IMR-90 (cell line): ENCODE data around the gene DHRS7B. TPM values are rescaled to one million over a fixed set of nuclear protein-coding genes. Genes with fewer than 3 reads are reported as not detected.
"Not testable (repeated sequence)": the region's sequence is repeated elsewhere in the genome, so short reads cannot be mapped to it uniquely, and the experiment has no call there.

Experiments used
- ATAC-seq: fragments of 200-7000 bp; cut with Tn5 transposase; 2 replicates; pipeline ENCODE4 v1.9.1; 2020; ENCODE audit warnings: low read depth, mild to moderate bottlenecking, moderate library complexity
- BruUV-seq: library from RNA; stranded (reverse); fragments of 400-500 nt; replicated peaks from 2 replicates; lab custom pipeline; 2021; lab: Mats Ljungman, UMichigan
- CTCF ChIA-PET: fragments of 300-600 bp; formaldehyde crosslinking; extraction: SDS; loops from one replicate; lab custom pipeline; 2021; ENCODE audit warnings: antibody characterized with exemption; lab: Yijun Ruan, JAX
- POLR2A ChIA-PET: fragments of 300-600 bp; sonication (Branson Sonifier 250); formaldehyde crosslinking; loops from one replicate; lab custom pipeline; 2022; ENCODE audit warnings: antibody characterized with exemption; ENCODE audit not compliant: unreplicated experiment; lab: Charles Lee
- DNase-seq: peaks from one replicate; pipeline ENCODE4 v3.0.0; 2013
- H2AFZ ChIP-seq: replicated peaks from 2 replicates; pipeline ENCODE3; 2013; ENCODE audit warnings: low read length, mild to moderate bottlenecking; ENCODE audit not compliant: poor library complexity
- H2AK5ac ChIP-seq: 2 replicates; pipeline ENCODE4 v1.6.1; 2013; ENCODE audit warnings: low read depth, low read length, inconsistent platforms
- H2AK9ac ChIP-seq: replicated peaks from 2 replicates; pipeline ENCODE3; 2013; ENCODE audit warnings: mild to moderate bottlenecking, low read depth, low read length, moderate library complexity; ENCODE audit not compliant: poor library complexity
- H2BK120ac ChIP-seq: 2 replicates; pipeline ENCODE4 v1.6.1; 2013; ENCODE audit warnings: low read depth, low read length, inconsistent platforms
- H2BK15ac ChIP-seq: 3 replicates; pipeline ENCODE4 v1.6.1; 2013; ENCODE audit warnings: low read depth, low read length, inconsistent platforms
- H2BK20ac ChIP-seq: 2 replicates; pipeline ENCODE4 v1.6.1; 2013; ENCODE audit warnings: low read depth, mild to moderate bottlenecking, inconsistent platforms, low read length, moderate library complexity
- H2BK5ac ChIP-seq: 2 replicates; pipeline ENCODE4 v1.6.1; 2013; ENCODE audit warnings: mild to moderate bottlenecking, low read depth, low read length, inconsistent platforms; ENCODE audit not compliant: poor library complexity, severe bottlenecking
- H3K14ac ChIP-seq: replicated peaks from 2 replicates; pipeline ENCODE4 v1.6.1; 2013; ENCODE audit warnings: low read depth, low read length, inconsistent platforms
- H3K18ac ChIP-seq: 2 replicates; pipeline ENCODE4 v1.6.1; 2013; ENCODE audit warnings: low read depth, low read length, control low read depth
- H3K23ac ChIP-seq: 2 replicates; pipeline ENCODE4 v1.6.1; 2013; ENCODE audit warnings: low read depth, low read length, inconsistent platforms
- H3K27ac ChIP-seq: 2 replicates; pipeline ENCODE4 v1.5.1; 2013; ENCODE audit warnings: mild to moderate bottlenecking, control low read depth, low read length; ENCODE audit not compliant: insufficient read depth
- H3K27me3 ChIP-seq: 2 replicates; pipeline ENCODE4 v1.6.1; 2013; ENCODE audit warnings: low read length; ENCODE audit not compliant: control insufficient read depth, insufficient read depth
- H3K36me3 ChIP-seq: 2 replicates; pipeline ENCODE4 v1.6.1; 2013; ENCODE audit warnings: low read length, mixed read lengths; ENCODE audit not compliant: control insufficient read depth, insufficient read depth
- H3K4ac ChIP-seq: 2 replicates; pipeline ENCODE4 v1.6.1; 2013; ENCODE audit warnings: low read depth, low read length, inconsistent platforms
- H3K4me1 ChIP-seq: 2 replicates; pipeline ENCODE4 v1.6.1; 2013; ENCODE audit warnings: low read length, mixed read lengths; ENCODE audit not compliant: control insufficient read depth, insufficient read depth
- H3K4me2 ChIP-seq: 2 replicates; pipeline ENCODE4 v1.6.1; 2013; ENCODE audit warnings: low read depth, mild to moderate bottlenecking, control low read depth, low read length, moderate library complexity
- H3K4me3 ChIP-seq: 2 replicates; pipeline ENCODE4 v1.5.1; 2013; ENCODE audit warnings: low read depth, mild to moderate bottlenecking, control low read depth, low read length, moderate library complexity; ENCODE audit not compliant: insufficient read depth
- H3K56ac ChIP-seq: 2 replicates; pipeline ENCODE4 v1.6.1; 2013; ENCODE audit warnings: low read length, inconsistent platforms; ENCODE audit not compliant: insufficient read depth; ENCODE audit errors: extremely low read depth
- H3K79me1 ChIP-seq, 2 experiments: 2 replicates each; pipeline ENCODE4 v1.6.1; 2013; ENCODE audit warnings: low read length in 2 of 2, inconsistent platforms in 1 of 2, low read depth in 1 of 2
- H3K9ac ChIP-seq: 2 replicates; pipeline ENCODE4 v1.6.1; 2013; ENCODE audit warnings: low read depth, low read length, control low read depth
- H3K9me1 ChIP-seq: 2 replicates; pipeline ENCODE4 v1.6.1; 2013; ENCODE audit warnings: low read length, inconsistent platforms; ENCODE audit not compliant: insufficient read depth
- H3K9me3 ChIP-seq: 2 replicates; pipeline ENCODE4 v1.6.1; 2013; ENCODE audit warnings: low read length; ENCODE audit not compliant: control insufficient read depth, insufficient read depth
- H4K20me1 ChIP-seq: 2 replicates; pipeline ENCODE4 v1.6.1; 2013; ENCODE audit warnings: low read length, inconsistent platforms; ENCODE audit not compliant: insufficient read depth
- H4K5ac ChIP-seq: 2 replicates; pipeline ENCODE4 v1.6.1; 2013; ENCODE audit warnings: mild to moderate bottlenecking, low read depth, low read length, control low read depth
- H4K8ac ChIP-seq, 2 experiments: 2 replicates each; pipeline ENCODE4 v1.6.1; 2013; ENCODE audit warnings: low read depth in 2 of 2, low read length in 2 of 2, control low read depth in 1 of 2, inconsistent platforms in 1 of 2
- H4K91ac ChIP-seq: 2 replicates; pipeline ENCODE4 v1.6.1; 2013; ENCODE audit warnings: low read depth, low read length, inconsistent platforms; ENCODE audit not compliant: insufficient read depth
- WGBS, 2 experiments: methylation state at CpG; one replicate each; pipeline versions ENCODE4 v1.1.5 to v1.1.7; 2013; ENCODE audit warnings: missing lambda C conversion rate in 2 of 2; ENCODE audit not compliant: insufficient read length in 1 of 2; ENCODE audit errors: extremely low coverage in 2 of 2; 5-methylcytosine and 5-hydroxymethylcytosine counted together
- dilution Hi-C: fragments of 300-500 bp; cut with HindIII; formaldehyde crosslinking; loops from one replicate; pipeline ENCODE4 v1.14.3; 2018; ENCODE audit warnings: low sequenced_read_pairs; ENCODE audit not compliant: unreplicated experiment
- in situ Hi-C: fragments of 300-500 bp; cut with MboI; formaldehyde crosslinking; loops from 3 replicates; pipeline ENCODE4 v1.14.3; 2019; ENCODE audit warnings: low sequenced_read_pairs, inconsistent platforms, mixed read lengths
- intact Hi-C: fragments of 100-400 bp; cut with micrococcal nuclease; formaldehyde crosslinking; loops from 2 replicates; pipeline ENCODE4 v1.10.0; 2022
- polyA plus RNA-seq, 3 experiments: library from polyadenylated mRNA; depleted of rRNA; stranded (reverse); fragments of >200 nt; gene quantifications; 2 replicates each; pipeline ENCODE4 v1.2.3, GENCODE V29; 2012; ENCODE audit warnings: low replicate concordance in 1 of 3
- total RNA-seq: library from RNA; depleted of rRNA; stranded (reverse); fragments of >200 nt; gene quantifications from 2 replicates; pipeline ENCODE4 v1.2.3, GENCODE V29; 2012

Gene DHRS7B
- total and polyA plus RNA-seq, 2 of the 4 experiments (the other 2 are of a cell fraction), result 24.4 to 34.4 TPM

GRCh38 chr17:21192414-21192813 lies 65.7 kb downstream of the DHRS7B start:
- H3K27ac ChIP-seq, H3K23ac ChIP-seq, CTCF ChIA-PET, H3K4ac ChIP-seq, H2AK9ac ChIP-seq, intact Hi-C loops, H3K9me3 ChIP-seq, POLR2A ChIA-PET, H3K18ac ChIP-seq, BruUV-seq, H2BK20ac ChIP-seq, DNase-seq, H3K27me3 ChIP-seq, H4K8ac ChIP-seq, H4K91ac ChIP-seq, H2AFZ ChIP-seq, in situ Hi-C loops, dilution Hi-C loops, ATAC-seq, H4K5ac ChIP-seq, H2BK15ac ChIP-seq, H3K4me1 ChIP-seq, H3K56ac ChIP-seq, H3K14ac ChIP-seq, H3K4me3 ChIP-seq, H3K4me2 ChIP-seq, H3K9ac ChIP-seq, H2BK5ac ChIP-seq, H2BK120ac ChIP-seq, H2AK5ac ChIP-seq: not testable (repeated sequence)
- H3K9me1 ChIP-seq, result peaks cover 19% of the 10 kb centered on the region
- peaks cover 3 to 42% of the 10 kb centered on the region in 2 experiments; a peak in 2 of 4 replicates for H3K79me1 ChIP-seq
- WGBS, 2 experiments, result 100% methylated on average over 3 of the region's 7 CpGs; no CpG with 5 or more reads in 1 of the 2 experiments
- H4K20me1 ChIP-seq, result peaks cover 14% of the 10 kb centered on the region
- H3K36me3 ChIP-seq, result peaks cover 19% of the 10 kb centered on the region
